ENCODE measurements around the gene TAS2R31.

Gene TAS2R31

DNA sequence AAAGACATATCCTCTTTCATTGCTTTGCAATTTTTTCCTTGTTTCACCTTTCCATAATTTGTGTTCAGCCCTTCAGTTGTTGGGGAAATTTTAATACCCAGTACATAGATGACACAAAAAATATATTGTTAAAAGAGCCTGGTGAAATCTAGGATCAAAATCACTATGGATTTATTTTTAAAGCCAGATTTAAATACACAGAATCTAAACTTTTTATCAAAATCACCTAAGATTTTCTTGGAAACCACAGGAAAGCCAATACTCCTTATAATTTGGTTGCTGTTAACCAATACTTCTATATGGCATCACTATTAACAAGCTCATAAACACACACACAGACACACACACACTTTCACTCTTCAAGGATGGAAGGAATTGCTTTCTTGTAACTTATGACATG is 33.0 kb downstream of the TAS2R31 start, which contains the start of gene TAS2R20:
TAS2R20 (minus strand) TSS at position 101 of the 400 bp plus-strand sequence. CDS start 429 bp downstream, outside the sequence.
- no peak for DNase-seq

DNA sequence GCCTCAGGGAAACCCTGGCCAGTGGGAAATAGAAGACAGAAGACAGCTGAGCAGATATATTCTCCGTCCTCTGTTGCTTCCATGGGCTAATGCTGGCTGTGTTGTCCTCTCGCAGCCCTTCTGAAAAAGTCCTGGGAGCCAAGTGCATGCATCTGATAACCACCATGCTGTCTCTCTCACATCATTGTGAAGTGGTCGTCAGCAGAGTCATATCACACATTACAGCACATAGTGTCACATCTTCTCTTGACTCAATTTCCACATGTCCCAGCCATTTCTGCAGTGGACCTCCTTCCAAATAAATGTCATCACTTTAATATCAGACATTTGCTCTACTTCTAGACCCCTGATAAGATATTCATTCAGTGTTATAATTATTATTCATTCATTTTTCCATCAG is 36.9 kb downstream of the TAS2R31 start:
- DNase-seq: no peak

- no peak for DNase-seq
Measured at GRCh38 chr12:10989107-10989506, 42.1 kb downstream of the TAS2R31 start.

DNA sequence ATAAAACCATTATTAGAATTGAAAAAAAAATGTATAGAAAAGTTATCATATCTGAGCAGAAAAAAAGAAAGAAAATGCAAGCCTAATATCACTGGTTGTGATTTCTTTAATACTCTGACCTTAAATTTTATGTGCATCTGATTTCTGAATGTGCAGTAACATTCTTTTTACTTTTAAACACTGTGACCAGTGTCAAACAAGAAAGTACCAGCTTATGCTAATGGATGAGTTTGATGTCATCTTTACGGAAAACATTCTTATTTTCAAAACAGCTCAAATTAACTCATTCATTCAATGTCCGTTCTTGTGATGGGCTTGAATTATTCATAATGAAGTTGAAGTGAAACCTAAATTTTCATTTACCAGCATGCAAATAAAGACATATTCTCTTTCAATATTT is 44.4 kb downstream of the TAS2R31 start, which contains the start of gene TAS2R50:
TAS2R50 (minus strand) TSS at position 101 of the 400 bp plus-strand sequence; CDS start at position 49, 52 bp downstream.
- no peak for DNase-seq

- DNase-seq: no peak
Measured at GRCh38 chr12:10982244-10982643, 49.0 kb downstream of the TAS2R31 start.

Measured in activated CD8-positive, alpha-beta memory T cell treated with anti-CD3 and anti-CD28 coated beads, Interleukin-2, amount 50 U/mL, for 4 hours (primary cell).